Fibroblast of lung (primary cell): ENCODE measurements around the gene ACBD6. TPM values are rescaled to one million over a fixed set of nuclear protein-coding genes. Genes with fewer than 3 reads are reported as not detected.
A peak's percentile ranks its signal among the peaks of the same experiment; 100 is the strongest.

Source experiments
- DNase-seq, 2 donors: peaks; one replicate each; pipeline versions ENCODE4 v3.0.0 to v3.0.0-alpha.2; 2010; ENCODE audit warnings: low read depth in 2 of 2
- H2AFZ ChIP-seq: 2 replicates; pipeline ENCODE4 v1.5.1; 2012; ENCODE audit warnings: low read length, control low read depth, inconsistent platforms
- H3K27ac ChIP-seq: 2 replicates; pipeline ENCODE4 v1.5.1; 2011; ENCODE audit warnings: low read length, control low read depth; ENCODE audit not compliant: insufficient read depth
- H3K27me3 ChIP-seq: 2 replicates; pipeline ENCODE4 v1.5.1; 2011; ENCODE audit warnings: mild to moderate bottlenecking, low read length; ENCODE audit not compliant: control insufficient read depth, insufficient read depth
- H3K36me3 ChIP-seq: 2 replicates; pipeline ENCODE4 v1.5.1; 2011; ENCODE audit warnings: low read length; ENCODE audit not compliant: control insufficient read depth, insufficient read depth
- H3K4me1 ChIP-seq: 2 replicates; pipeline ENCODE4 v1.5.1; 2011; ENCODE audit warnings: low read length; ENCODE audit not compliant: control insufficient read depth, insufficient read depth; ENCODE audit errors: extremely low read depth
- H3K4me2 ChIP-seq: 2 replicates; pipeline ENCODE4 v1.5.1; 2011; ENCODE audit warnings: low read length, control low read depth; ENCODE audit not compliant: insufficient read depth; ENCODE audit errors: extremely low read depth
- H3K4me3 ChIP-seq, 4 experiments: fragments of 200-600 bp in 1 of 4; sonication (generic) in 1 of 4; replicated peaks in 1 of 4; 2 replicates each; pipeline ENCODE4 v1.5.1; 2011 to 2016; ENCODE audit warnings: low read length in 4 of 4, low read depth in 3 of 4, mild to moderate bottlenecking in 3 of 4, control low read depth in 2 of 4, inconsistent platforms in 1 of 4, mixed read lengths in 1 of 4; ENCODE audit not compliant: insufficient read depth in 1 of 4; ENCODE audit errors: control extremely low read depth in 1 of 4
- H3K79me2 ChIP-seq: 2 replicates; pipeline ENCODE4 v1.5.1; 2012; ENCODE audit warnings: mild to moderate bottlenecking, low read length, inconsistent platforms; ENCODE audit not compliant: control insufficient read depth, insufficient read depth
- H3K9ac ChIP-seq: 2 replicates; pipeline ENCODE4 v1.5.1; 2011; ENCODE audit warnings: mild to moderate bottlenecking, low read length, control low read depth; ENCODE audit not compliant: insufficient read depth
- H3K9me3 ChIP-seq: 2 replicates; pipeline ENCODE4 v1.5.1; 2012; ENCODE audit warnings: low read depth, low read length; ENCODE audit not compliant: control insufficient read depth, insufficient read depth
- H4K20me1 ChIP-seq: 2 replicates; pipeline ENCODE4 v1.5.1; 2011; ENCODE audit warnings: low read length; ENCODE audit not compliant: control insufficient read depth, insufficient read depth; ENCODE audit errors: extremely low read depth
- EZH2 ChIP-seq: IDR thresholded peaks from 2 replicates; pipeline ENCODE4 v1.5.1; 2012; ENCODE audit warnings: low read length, control low read depth, mild to moderate bottlenecking; ENCODE audit errors: missing control alignments
- polyA plus RNA-seq, 2 donors: library from polyadenylated mRNA; depleted of rRNA in 1 of 2; stranded (reverse) in 1 of 2; unstranded in 1 of 2; fragments of >200 nt; gene quantifications; 2 replicates each; pipeline ENCODE4 v1.2.1, GENCODE V29; 2011 to 2012; ENCODE audit warnings: missing spikeins in 1 of 2
- total RNA-seq: library from RNA; depleted of rRNA; stranded (reverse); fragments of >200 nt; gene quantifications from 2 replicates; pipeline ENCODE4 v1.2.1, GENCODE V29; 2014
- TF ChIP-seq, protein P1 (sequence below), 2 donors: IDR thresholded peaks in 1 of 2; conservative IDR thresholded peaks in 1 of 2; 1 replicate in 1 of 2; 2 replicates in 1 of 2; pipeline ENCODE4 v1.5.1; 2011 to 2012; ENCODE audit warnings: low read length in 2 of 2, control low read depth in 1 of 2, inconsistent platforms in 1 of 2, low read depth in 1 of 2, mild to moderate bottlenecking in 1 of 2

The ACBD6 gene
- total and polyA plus RNA-seq, 2 donors (not counting 1 experiment from before 2014, with no cell fraction given): 63.4 to 78.7 TPM

- H3K4me1 ChIP-seq: no peaks in the 10 kb centered on the region
- H2AFZ ChIP-seq: no peak overlapping the region
- no peak overlapping the region for H3K27ac ChIP-seq
- no peaks in the 10 kb centered on the region for H3K9me3 ChIP-seq
- no peaks in the 10 kb centered on the region for H3K79me2 ChIP-seq
- DNase-seq: no peak
- no peak overlapping the region for H3K4me3 ChIP-seq
- H4K20me1 ChIP-seq: no peaks in the 10 kb centered on the region
- no peak for TF ChIP-seq EZH2
- TF ChIP-seq, protein P1, sequence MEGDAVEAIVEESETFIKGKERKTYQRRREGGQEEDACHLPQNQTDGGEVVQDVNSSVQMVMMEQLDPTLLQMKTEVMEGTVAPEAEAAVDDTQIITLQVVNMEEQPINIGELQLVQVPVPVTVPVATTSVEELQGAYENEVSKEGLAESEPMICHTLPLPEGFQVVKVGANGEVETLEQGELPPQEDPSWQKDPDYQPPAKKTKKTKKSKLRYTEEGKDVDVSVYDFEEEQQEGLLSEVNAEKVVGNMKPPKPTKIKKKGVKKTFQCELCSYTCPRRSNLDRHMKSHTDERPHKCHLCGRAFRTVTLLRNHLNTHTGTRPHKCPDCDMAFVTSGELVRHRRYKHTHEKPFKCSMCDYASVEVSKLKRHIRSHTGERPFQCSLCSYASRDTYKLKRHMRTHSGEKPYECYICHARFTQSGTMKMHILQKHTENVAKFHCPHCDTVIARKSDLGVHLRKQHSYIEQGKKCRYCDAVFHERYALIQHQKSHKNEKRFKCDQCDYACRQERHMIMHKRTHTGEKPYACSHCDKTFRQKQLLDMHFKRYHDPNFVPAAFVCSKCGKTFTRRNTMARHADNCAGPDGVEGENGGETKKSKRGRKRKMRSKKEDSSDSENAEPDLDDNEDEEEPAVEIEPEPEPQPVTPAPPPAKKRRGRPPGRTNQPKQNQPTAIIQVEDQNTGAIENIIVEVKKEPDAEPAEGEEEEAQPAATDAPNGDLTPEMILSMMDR (conservative IDR thresholded peaks at IDR 0.05 in 1 of 2, IDR thresholded peaks at IDR 0.05 in 1 of 2; ENCODE audit: low read depth in 1 of 2, low read length in 2 of 2): no peak
- H3K27me3 ChIP-seq: no peaks in the 10 kb centered on the region
- H3K9ac ChIP-seq: no peak overlapping the region
- H3K4me2 ChIP-seq: no peak overlapping the region
- no peaks in the 10 kb centered on the region for H3K36me3 ChIP-seq
Observed at GRCh38 chr1:180363246-180363995, 139.0 kb downstream of the ACBD6 start.

- no peaks in the 10 kb centered on the region for H3K27me3 ChIP-seq
- H3K79me2 ChIP-seq: no peaks in the 10 kb centered on the region
- no peak overlapping the region for H3K4me3 ChIP-seq
- H3K36me3 ChIP-seq: no peaks in the 10 kb centered on the region
- no peaks in the 10 kb centered on the region for H4K20me1 ChIP-seq
- H3K4me2 ChIP-seq: no peak overlapping the region
- no peaks in the 10 kb centered on the region for H3K9me3 ChIP-seq
- no peak overlapping the region for H2AFZ ChIP-seq
- H3K27ac ChIP-seq: no peak overlapping the region
- no peak overlapping the region for H3K9ac ChIP-seq
- no peaks in the 10 kb centered on the region for H3K4me1 ChIP-seq
- peak; percentile 31 to 74 for DNase-seq
- TF ChIP-seq, protein P1 (conservative IDR thresholded peaks at IDR 0.05 in 1 of 2, IDR thresholded peaks at IDR 0.05 in 1 of 2; ENCODE audit: low read depth in 1 of 2, low read length in 2 of 2): no peak
- TF ChIP-seq EZH2: no peak
Observed at GRCh38 chr1:180360333-180361075, 141.9 kb downstream of the ACBD6 start.

DNA sequence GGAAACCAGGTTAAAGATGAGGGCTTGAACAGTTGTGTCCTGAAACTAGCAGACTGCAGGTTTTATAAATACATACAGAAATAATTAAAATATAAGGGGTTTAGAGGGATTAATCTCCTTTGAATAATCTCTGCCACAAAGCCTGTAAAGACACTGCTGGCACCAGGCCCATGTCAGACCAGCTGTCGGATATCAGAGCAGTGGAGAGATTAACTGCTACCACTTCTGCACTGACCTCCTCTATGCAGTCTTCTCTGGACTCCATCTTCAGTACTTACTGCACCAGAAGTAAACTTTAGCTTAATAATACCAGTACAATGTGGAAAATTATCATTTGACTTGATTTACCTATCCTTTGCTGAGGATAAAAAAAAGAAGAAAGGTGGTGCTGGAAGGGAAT, 143.7 kb downstream of the ACBD6 start:
- peak; percentile 20 to 41 for DNase-seq

More for the DNA sequence above, 143.7 kb downstream of the ACBD6 start:
- Histone ChIP-seq H3K27ac (no peak overlapping the region), H3K4me2 (no peak overlapping the region), H3K4me1 (no peaks in the 10 kb centered on the region), H3K4me3 (no peak overlapping the region), H4K20me1 (no peaks in the 10 kb centered on the region), H3K9me3 (no peaks in the 10 kb centered on the region), H3K79me2 (no peaks in the 10 kb centered on the region), H3K36me3 (no peaks in the 10 kb centered on the region), H2AFZ (no peak overlapping the region), H3K27me3 (no peaks in the 10 kb centered on the region), H3K9ac (no peak overlapping the region)
- TF ChIP-seq EZH2: no peak
- TF ChIP-seq, protein P1 (conservative IDR thresholded peaks at IDR 0.05 in 1 of 2, IDR thresholded peaks at IDR 0.05 in 1 of 2; ENCODE audit: low read depth in 1 of 2, low read length in 2 of 2): no peak
